Measurements from ENCODE around the gene AIP. TPM values are rescaled to one million over a fixed set of nuclear protein-coding genes. Genes with fewer than 3 reads are reported as not detected.
A peak's percentile ranks its signal among the peaks of the same experiment; 100 is the strongest.

Gene AIP
- total RNA-seq, 2 donors from 2014 or later, result 49.2 to 78.0 TPM

GRCh38 chr11:67448220-67448609 is 34.6 kb upstream of the AIP start:
- TF ChIP-seq, protein P1, sequence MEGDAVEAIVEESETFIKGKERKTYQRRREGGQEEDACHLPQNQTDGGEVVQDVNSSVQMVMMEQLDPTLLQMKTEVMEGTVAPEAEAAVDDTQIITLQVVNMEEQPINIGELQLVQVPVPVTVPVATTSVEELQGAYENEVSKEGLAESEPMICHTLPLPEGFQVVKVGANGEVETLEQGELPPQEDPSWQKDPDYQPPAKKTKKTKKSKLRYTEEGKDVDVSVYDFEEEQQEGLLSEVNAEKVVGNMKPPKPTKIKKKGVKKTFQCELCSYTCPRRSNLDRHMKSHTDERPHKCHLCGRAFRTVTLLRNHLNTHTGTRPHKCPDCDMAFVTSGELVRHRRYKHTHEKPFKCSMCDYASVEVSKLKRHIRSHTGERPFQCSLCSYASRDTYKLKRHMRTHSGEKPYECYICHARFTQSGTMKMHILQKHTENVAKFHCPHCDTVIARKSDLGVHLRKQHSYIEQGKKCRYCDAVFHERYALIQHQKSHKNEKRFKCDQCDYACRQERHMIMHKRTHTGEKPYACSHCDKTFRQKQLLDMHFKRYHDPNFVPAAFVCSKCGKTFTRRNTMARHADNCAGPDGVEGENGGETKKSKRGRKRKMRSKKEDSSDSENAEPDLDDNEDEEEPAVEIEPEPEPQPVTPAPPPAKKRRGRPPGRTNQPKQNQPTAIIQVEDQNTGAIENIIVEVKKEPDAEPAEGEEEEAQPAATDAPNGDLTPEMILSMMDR (IDR thresholded peaks at IDR 0.05), result no peak
- H3K27ac ChIP-seq, result no peak overlapping the region
- no peaks in the 10 kb centered on the region for H3K9me3 ChIP-seq
- no peaks in the 10 kb centered on the region for H3K36me3 ChIP-seq
- H3K27me3 ChIP-seq, result no peaks in the 10 kb centered on the region
- no peak overlapping the region for H3K4me3 ChIP-seq
- peaks cover 0 to 7% of the 10 kb centered on the region in 2 donors for H3K4me1 ChIP-seq
- no peak for DNase-seq (ENCODE audit: low spot score)

DNA sequence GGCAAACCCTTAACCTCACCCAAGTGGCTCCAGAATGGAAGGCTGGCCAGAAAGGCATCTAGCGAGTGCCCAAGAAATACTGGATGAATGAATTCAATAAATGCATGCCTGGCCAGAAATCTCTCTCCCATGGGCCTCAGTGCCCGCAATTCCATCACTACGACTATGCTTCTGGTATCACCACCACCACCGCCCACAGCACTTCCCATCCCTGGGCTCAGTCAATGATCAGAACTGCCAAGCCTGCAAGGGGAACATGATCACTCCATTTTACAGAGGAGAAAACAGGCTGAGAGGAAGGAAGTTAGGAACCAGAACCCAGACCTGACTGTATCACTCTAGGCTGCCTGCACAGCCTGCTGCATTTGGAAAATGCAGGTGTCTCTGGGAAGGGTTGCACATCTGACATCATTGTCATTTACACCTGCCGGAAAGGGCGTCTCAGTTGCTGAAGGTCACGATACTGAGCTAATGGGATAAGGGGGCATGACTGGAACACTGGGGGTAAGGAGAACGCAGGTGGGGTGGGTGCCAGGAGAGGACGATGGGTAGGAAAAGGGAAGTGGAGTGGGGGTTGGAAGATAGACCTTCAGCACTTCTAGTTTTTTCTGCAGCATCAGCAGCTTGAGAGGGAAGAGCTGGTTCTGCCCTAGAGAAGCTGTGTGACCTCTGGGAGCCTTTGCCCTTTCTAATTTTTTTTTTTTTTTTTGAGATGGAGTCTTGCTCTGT is 33.5 kb upstream of the AIP start:
- H3K9me3 ChIP-seq, result no peaks in the 10 kb centered on the region
- no peak for DNase-seq (ENCODE audit: low spot score)
- TF ChIP-seq, protein P1 (IDR thresholded peaks at IDR 0.05), result no peak
- H3K27me3 ChIP-seq, result no peaks in the 10 kb centered on the region
- H3K27ac ChIP-seq, result no peak overlapping the region
- no peaks in the 10 kb centered on the region for H3K36me3 ChIP-seq
- H3K4me1 ChIP-seq, result peaks cover 0 to 3% of the 10 kb centered on the region in 2 donors
- no peak overlapping the region for H3K4me3 ChIP-seq

- Histone ChIP-seq H3K27ac (no peak overlapping the region), H3K9me3 (no peaks in the 10 kb centered on the region), H3K4me1 (no peaks in the 10 kb centered on the region), H3K27me3 (no peaks in the 10 kb centered on the region), H3K36me3 (no peaks in the 10 kb centered on the region), H3K4me3 (no peak overlapping the region)
- DNase-seq (ENCODE audit: low spot score), result no peak
- TF ChIP-seq, protein P1 (IDR thresholded peaks at IDR 0.05), result no peak
Measured at GRCh38 chr11:67450796-67451657, 31.8 kb upstream of the AIP start.

- Histone ChIP-seq H3K27ac (no peak overlapping the region), H3K9me3 (no peaks in the 10 kb centered on the region), H3K27me3 (no peaks in the 10 kb centered on the region), H3K4me1 (no peaks in the 10 kb centered on the region), H3K36me3 (no peaks in the 10 kb centered on the region), H3K4me3 (no peak overlapping the region)
- no peak for DNase-seq (ENCODE audit: low spot score)
- TF ChIP-seq, protein P1 (IDR thresholded peaks at IDR 0.05), result no peak
Measured at GRCh38 chr11:67451658-67451976, 31.2 kb upstream of the AIP start.

DNA sequence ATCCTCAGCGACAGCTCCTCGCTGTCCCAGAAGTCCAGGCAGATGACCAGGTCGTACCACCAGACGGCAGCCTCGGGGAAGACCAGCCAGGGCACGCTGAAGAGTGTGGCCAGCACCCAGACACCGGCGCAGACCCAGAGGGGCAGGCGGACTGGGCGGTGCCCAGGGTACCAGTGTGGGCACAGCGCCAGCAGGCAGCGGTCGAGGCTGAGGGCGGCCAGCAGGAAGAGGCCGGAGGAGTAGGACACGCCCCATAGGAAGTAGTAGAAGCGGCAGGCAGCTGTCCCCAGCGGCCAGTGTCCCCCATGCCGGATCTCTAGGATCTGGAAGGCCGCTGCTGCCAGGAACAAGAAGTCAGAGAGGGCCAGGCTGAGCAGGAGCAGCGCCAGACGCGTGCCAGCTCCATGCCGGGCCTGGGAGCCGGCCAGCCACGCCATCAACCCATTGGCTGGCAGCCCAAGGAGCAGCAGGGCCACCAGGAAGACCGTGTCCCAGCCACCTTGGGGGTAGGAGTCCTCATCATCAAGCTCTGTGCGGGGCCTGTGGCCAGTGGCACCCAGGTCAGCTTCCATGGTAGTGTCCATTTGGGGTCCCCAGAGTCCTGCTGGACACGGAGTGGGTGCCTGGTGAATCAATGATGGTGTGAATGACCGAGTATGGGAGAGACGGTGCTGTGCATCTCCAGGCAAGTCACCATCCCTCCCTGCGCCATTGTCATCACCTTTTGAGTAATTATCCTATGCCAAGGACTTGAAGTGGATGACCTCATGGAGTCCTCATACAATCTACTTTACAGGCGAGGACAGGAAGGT is 30.5 kb upstream of the AIP start, which contains the start of gene GPR152:
GPR152 (minus strand) TSS at position 589 of the 812 bp plus-strand sequence; CDS start at position 584, 5 bp downstream.
- Histone ChIP-seq H3K4me1 (no peaks in the 10 kb centered on the region), H3K27ac (peak within 1 kb of the TSS in 1 of 2 donors; percentile 18), H3K36me3 (no peaks in the 10 kb centered on the region), H3K4me3 (no peak within 1 kb of the TSS), H3K9me3 (no peaks in the 10 kb centered on the region), H3K27me3 (no peaks in the 10 kb centered on the region)
- DNase-seq (ENCODE audit: low spot score), result no peak
- TF ChIP-seq, protein P1 (IDR thresholded peaks at IDR 0.05), result peak in 1 of 2 donors; percentile 28
